AG10803 (cell line): ENCODE measurements around the gene C4orf50.

ENCODE experiments used
- DNase-seq: peaks from one replicate; pipeline ENCODE4 v3.0.0; 2010; ENCODE audit warnings: low read depth
- H3K4me3 ChIP-seq: 2 replicates; pipeline ENCODE4 v1.5.1; 2011; ENCODE audit warnings: mild to moderate bottlenecking, low read length, control low read depth
- TF ChIP-seq, protein P1 (sequence below): conservative IDR thresholded peaks from 2 replicates; pipeline ENCODE4 v1.5.1; 2011; ENCODE audit warnings: mild to moderate bottlenecking, low read length, control low read depth, inconsistent platforms

The C4orf50 gene

GRCh38 chr4:6017800-6018199 lies 431 bp downstream of the C4orf50 start:
- no peak for DNase-seq
- no peak overlapping the region for H3K4me3 ChIP-seq
- TF ChIP-seq, protein P1, sequence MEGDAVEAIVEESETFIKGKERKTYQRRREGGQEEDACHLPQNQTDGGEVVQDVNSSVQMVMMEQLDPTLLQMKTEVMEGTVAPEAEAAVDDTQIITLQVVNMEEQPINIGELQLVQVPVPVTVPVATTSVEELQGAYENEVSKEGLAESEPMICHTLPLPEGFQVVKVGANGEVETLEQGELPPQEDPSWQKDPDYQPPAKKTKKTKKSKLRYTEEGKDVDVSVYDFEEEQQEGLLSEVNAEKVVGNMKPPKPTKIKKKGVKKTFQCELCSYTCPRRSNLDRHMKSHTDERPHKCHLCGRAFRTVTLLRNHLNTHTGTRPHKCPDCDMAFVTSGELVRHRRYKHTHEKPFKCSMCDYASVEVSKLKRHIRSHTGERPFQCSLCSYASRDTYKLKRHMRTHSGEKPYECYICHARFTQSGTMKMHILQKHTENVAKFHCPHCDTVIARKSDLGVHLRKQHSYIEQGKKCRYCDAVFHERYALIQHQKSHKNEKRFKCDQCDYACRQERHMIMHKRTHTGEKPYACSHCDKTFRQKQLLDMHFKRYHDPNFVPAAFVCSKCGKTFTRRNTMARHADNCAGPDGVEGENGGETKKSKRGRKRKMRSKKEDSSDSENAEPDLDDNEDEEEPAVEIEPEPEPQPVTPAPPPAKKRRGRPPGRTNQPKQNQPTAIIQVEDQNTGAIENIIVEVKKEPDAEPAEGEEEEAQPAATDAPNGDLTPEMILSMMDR = no peak

- H3K4me3 ChIP-seq = no peak overlapping the region
- TF ChIP-seq, protein P1 = no peak
- DNase-seq = no peak
Measured at GRCh38 chr4:6017030-6017429, 1.2 kb downstream of the C4orf50 start.

DNA sequence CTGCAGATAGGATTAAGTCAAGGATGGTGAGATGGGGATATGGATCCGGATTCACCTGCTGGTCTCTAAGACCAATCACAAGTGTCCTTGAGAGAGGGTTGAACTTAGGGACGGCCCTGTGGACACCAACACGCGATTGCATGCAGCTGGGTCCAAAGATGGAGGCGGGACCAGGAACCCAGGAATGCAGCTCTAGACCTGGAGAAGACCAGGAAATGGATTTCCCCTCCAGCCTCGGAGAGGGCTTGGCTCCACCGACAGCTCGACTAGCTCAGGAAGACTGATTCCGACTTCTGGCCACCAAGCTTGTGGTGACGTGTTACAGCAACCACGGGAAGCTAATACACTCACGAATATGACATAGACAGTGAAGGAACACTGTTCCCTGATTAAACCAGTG lies 4.7 kb downstream of the C4orf50 start:
- DNase-seq = no peak
- no peak overlapping the region for H3K4me3 ChIP-seq
- TF ChIP-seq, protein P1 = no peak

GRCh38 chr4:6012200-6012599 lies 6.0 kb downstream of the C4orf50 start:
- no peak for DNase-seq
- TF ChIP-seq, protein P1 = no peak
- no peak overlapping the region for H3K4me3 ChIP-seq

- DNase-seq = no peak
- TF ChIP-seq, protein P1 = no peak
Measured at GRCh38 chr4:6011686-6012085, 6.5 kb downstream of the C4orf50 start.

DNA sequence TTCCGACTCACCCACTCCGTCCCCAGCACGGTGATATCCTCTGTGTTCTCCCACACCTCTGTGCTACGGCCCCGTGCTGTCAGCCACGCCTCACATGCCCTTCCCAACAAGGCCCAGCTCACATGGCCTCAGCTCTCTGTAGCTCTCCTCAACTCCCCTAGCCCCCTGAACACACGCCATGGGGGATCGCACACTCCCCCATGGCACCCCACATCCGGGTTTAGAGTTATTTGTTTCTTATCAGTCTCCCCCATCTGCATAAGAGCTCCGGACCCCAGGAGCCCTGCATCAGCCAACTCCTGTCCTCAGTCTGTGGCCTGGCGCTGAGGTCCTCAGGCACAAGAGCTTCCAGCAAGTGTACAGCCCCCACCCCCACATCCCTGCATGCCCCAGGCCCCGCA lies 7.0 kb downstream of the C4orf50 start:
- TF ChIP-seq, protein P1 = no peak
- H3K4me3 ChIP-seq = no peak overlapping the region
- DNase-seq = no peak

More at GRCh38 chr4:6011686-6012085, 6.5 kb downstream of the C4orf50 start:
- H3K4me3 ChIP-seq = no peak overlapping the region

DNA sequence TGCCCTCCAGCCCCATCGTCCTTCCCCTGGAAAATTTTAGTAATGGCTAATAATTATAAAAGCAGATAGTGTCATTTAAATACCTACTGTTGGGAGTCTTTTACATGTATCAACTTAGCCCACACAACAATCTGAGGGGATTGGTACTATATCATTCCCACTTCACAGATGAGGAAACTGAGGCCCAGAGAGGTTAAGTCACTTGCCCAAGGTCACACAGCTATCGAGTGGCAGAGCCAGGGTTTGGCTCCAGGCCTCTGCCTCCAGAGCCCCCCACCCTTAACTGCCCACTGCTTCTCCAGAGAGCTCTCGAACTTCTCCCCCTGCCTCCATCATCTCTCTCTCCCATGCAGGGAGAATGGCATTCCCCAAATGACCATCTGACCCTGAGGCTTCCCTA lies 7.4 kb downstream of the C4orf50 start:
- H3K4me3 ChIP-seq = no peak overlapping the region
- no peak for DNase-seq
- TF ChIP-seq, protein P1 = no peak
